ENCODE data around the gene AS3MT. TPM values are rescaled to one million over a fixed set of nuclear protein-coding genes. Genes with fewer than 3 reads are reported as not detected.

Gene AS3MT
- total and polyA plus RNA-seq, 12 donors, result 177 to 910 (median 303) TPM

- TF ChIP-seq POLR2A (IDR thresholded peaks at IDR 0.05) (no peak), CTCF (IDR thresholded peaks at IDR 0.05) (no peak)
These were observed 11.0 kb downstream of the AS3MT start for GRCh38 chr10:102880256-102880655.

GRCh38 chr10:102888048-102888447 lies 18.8 kb downstream of the AS3MT start:
- WGBS, 4 donors, result 92 to 97% (median 95%) methylated on average over 1 of the region's 1 CpG
- TF ChIP-seq CTCF (IDR thresholded peaks at IDR 0.05), result no peak
- intact Hi-C loops (cut with DNase I), result no loop called here
- no peak overlapping the region for H3K4me3 ChIP-seq
- no peaks in the 10 kb centered on the region for H3K9me3 ChIP-seq (replicated peaks in 1 of 3)
- no peak for DNase-seq
- H3K4me1 ChIP-seq (replicated peaks in 1 of 2), result no peaks in the 10 kb centered on the region
- no peaks in the 10 kb centered on the region for H3K27me3 ChIP-seq
- peaks cover 0 to 26% of the 10 kb centered on the region in 2 donors for H3K36me3 ChIP-seq (replicated peaks in 1 of 2)
- no peak overlapping the region for H3K27ac ChIP-seq

More at GRCh38 chr10:102880256-102880655, 11.0 kb downstream of the AS3MT start:
- DNase-seq, result no peak
- intact Hi-C loops (cut with DNase I), result no loop called here
- Histone ChIP-seq H3K27ac (peak overlapping the region in 1 of 5 donors; percentile 8), H3K36me3 (replicated peaks in 1 of 2) (peaks cover 0 to 20% of the 10 kb centered on the region in 2 donors), H3K9me3 (replicated peaks in 1 of 3) (no peaks in the 10 kb centered on the region), H3K27me3 (no peaks in the 10 kb centered on the region), H3K4me3 (no peak overlapping the region), H3K4me1 (replicated peaks in 1 of 2) (peaks cover 7 to 27% of the 10 kb centered on the region in 2 donors)
- 90 to 100% (median 95%) methylated on average over 2 of the region's 2 CpGs for WGBS, 4 donors

GRCh38 chr10:102894466-102895213 lies 25.4 kb downstream of the AS3MT start:
- Histone ChIP-seq H3K4me1 (replicated peaks in 1 of 2) (peaks cover 9 to 10% of the 10 kb centered on the region in 2 donors), H3K9me3 (replicated peaks in 1 of 3) (no peaks in the 10 kb centered on the region), H3K27ac (no peak overlapping the region), H3K27me3 (no peaks in the 10 kb centered on the region), H3K36me3 (replicated peaks in 1 of 2) (peaks cover 0 to 59% of the 10 kb centered on the region in 2 donors), H3K4me3 (no peak overlapping the region)
- intact Hi-C loops (cut with DNase I), result loop anchor here (5.0 to 10.0 kb wide), 3 partner anchors 60 to 162 kb away; partner anchors contain the start of gene CYP17A1 (in 1 of the 2)
- TF ChIP-seq POLR2A (IDR thresholded peaks at IDR 0.05), result no peak
- TF ChIP-seq CTCF (IDR thresholded peaks at IDR 0.05), result no peak
- DNase-seq, result no peak
- 87 to 92% (median 90%) methylated on average over 4 of the region's 4 CpGs for WGBS, 4 donors

GRCh38 chr10:102900006-102900405 lies 30.7 kb downstream of the AS3MT start:
- peaks cover 9 to 13% of the 10 kb centered on the region in 2 donors for H3K4me1 ChIP-seq (replicated peaks in 1 of 2)
- peaks cover 0 to 33% of the 10 kb centered on the region in 2 donors for H3K36me3 ChIP-seq (replicated peaks in 1 of 2)
- no peak for DNase-seq
- H3K27me3 ChIP-seq, result no peaks in the 10 kb centered on the region
- no peak overlapping the region for H3K27ac ChIP-seq
- TF ChIP-seq CTCF (IDR thresholded peaks at IDR 0.05) (no peak), POLR2A (IDR thresholded peaks at IDR 0.05) (no peak)
- 65 to 82% (median 70%) methylated on average over 3 of the region's 3 CpGs for WGBS, 4 donors
- H3K4me3 ChIP-seq, result no peak overlapping the region
- intact Hi-C loops (cut with DNase I), result loop anchor here in 1 of 2 donors (5.0 kb wide), 1 partner anchor 173 kb away; no protein-coding TSS in a partner anchor
- no peaks in the 10 kb centered on the region for H3K9me3 ChIP-seq (replicated peaks in 1 of 3)

All from adrenal gland (tissue), 12 donors.